NCI-H2196 treated with DMSO at 0.1 percent for 48 hours (cell line): ENCODE data around the gene TMEM235.
A peak's percentile ranks its signal among the peaks of the same experiment; 100 is the strongest.

Source experiments
- DNase-seq: peaks from one replicate; lab custom pipeline; 2025; ENCODE audit not compliant: unreplicated experiment; lab: John Stamatoyannopoulos, UW

Gene TMEM235

DNA sequence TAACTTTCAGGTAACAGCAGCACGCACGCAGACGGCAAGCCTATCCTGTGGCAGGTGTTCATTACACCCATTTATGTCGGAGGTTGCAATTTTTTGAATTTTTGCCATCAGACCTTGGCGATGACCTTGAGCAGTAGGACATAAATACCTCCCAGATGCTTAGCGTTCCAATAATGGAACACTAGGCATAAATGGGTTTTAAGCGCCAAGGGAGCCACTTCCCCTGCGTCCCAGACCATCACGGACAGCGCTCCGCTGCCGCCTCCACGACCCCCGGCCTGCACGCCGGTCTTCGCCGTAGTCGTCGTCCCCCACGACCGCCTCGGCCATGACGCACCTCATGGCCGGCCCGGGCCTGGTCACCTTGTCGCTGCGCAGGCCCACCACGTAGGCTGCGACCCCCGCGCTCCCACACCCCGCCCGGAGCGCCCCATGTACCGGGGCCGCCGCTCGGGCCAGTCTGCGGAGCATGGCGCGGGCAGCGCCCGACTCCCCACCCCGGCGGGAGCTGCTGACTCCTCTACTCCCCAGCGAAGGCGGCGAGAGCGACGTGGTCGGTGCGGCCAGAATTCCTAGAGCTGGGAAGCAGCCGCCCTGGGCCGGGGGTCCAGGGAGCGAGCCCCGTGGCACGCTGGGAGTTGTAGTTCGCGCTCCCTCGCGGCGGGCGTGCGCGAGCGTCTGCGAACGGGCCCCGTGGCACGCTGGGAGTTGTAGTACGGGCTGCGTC is 22.7 kb downstream of the TMEM235 start:
- peak; percentile 88 for DNase-seq

DNA sequence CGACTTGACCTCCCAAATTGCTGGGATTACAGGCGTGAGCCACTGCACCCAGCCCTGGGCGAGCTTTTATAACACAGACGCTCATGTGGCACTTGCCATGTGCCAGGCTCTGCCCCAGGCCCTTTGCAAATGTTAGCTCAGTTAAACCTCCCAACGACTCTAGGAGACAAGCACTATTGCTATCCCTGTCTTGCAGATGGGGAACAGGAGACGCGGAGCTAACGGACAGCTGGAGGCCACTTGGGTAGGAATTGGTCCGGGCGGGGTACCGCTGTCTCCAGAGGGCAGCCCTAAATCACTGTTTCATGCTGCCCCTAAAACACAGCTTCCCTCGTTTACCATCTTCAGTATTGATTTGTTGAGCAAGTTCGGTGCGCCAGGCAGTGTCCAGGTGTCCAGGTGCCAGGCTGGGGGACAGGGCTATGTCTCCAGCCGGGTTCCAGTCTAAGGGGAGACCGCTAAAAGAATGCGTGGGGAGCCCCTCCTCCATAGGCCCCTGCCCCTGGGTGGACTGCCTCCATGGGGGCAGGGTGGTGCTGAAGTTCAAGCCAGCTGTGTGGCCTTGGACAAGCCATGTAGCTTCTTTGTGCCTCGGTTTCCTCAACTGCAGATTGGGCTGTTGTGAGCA is 23.7 kb downstream of the TMEM235 start:
- DNase-seq: no peak

DNA sequence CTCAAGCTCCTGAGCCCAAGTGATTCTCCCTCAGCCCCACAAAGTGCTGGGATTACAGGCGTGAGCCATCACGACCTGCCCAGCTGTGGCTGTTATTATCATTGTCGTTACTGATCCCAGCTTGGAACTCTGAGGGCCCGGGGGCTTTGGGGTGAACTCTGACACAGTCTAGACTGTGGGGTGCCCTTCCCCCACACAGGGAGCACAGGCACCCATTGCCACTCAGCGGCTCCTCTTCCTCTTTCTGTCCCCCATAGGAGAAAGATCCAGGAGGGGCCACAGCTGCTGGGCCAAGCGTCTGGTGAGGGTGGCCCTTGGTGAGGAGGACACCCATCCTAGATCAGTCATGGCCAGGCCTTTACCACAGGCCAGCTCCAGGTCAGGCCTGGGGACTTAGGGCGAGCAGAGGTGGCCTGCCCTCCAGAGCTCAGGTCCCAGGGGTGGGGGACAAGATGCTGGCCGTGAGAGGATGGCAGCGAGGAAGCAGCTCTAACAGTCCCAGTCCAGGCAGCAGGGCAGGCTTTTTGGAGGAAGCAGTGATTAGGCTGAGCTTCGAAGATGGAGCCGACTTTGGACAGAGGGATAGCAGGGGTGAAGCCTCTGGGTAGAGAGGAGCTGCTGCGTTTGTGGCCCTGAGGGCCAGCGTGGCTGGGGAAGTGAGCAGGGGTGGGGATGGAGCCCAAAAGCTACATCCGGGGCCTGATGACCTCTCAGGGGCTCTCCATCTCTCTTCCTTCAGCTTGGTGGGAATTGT is 24.7 kb downstream of the TMEM235 start:
- DNase-seq: no peak

DNA sequence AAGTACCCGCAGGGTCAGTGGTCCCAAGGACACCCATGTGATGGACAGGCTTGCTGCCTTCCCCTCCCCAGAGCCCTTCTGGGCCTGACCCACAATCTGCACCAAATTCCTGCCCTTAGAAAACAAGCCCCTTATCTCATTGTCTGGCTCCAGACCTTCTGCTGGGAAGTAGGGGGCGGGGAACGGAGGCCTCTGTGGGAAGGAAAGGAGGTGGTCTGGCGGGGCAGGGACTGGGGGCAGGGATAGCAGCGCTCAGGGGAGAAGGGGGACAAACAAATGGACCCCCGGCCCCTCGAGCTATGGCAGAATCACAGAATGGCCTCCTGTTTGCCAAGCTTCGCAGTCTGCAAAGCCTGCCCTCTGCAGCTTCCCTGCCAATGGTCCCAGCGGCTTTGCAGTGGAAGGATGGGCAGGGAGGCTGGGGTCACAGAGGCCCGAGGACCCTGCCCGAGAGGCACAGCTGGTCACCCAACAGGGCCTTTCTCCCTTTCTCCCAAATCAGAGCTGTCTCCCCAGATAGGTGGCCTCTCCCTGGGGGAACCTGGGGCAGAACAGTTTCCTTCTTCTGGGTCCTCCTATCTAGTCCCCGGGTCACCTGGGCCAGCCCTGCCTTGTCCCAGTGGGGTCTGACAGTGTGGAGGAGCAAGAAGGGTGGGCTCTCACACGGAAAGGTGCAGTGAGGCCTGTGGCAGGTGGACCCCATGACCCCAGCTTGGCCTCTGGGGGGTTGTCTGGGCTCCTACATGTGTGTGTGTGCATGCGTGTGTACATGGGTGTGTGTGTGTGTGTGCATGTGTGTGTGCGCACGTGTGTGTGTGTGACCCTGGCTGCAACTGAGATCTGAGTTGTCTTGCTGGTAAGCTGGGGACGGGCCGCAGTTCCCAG is 25.5 kb downstream of the TMEM235 start:
- DNase-seq: no peak

DNA sequence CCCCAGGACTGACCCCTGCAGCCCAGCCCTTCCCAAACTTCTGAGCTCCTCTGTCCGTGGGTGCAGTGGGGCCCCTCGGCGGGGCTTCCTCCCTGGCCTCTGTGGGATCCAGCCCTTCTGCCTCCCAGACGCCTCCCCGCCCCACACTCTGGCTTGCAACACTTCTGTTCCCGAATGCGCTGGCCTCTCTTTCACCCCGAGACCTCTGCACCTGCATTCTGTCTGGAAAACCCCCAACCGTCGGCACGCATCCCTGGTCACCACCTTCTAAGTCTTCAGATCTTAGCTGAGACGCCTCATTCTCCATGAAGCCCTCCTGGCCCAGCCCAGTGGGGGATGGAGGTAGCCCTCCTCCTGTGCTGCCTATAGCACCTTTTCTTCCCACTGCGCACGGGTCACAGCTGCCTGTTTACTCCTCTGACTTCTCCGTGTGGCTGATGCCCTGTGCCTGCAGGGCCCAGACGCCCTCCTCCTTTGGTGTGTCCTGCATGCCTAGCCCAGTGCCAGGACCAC is 26.4 kb downstream of the TMEM235 start:
- no peak for DNase-seq

DNA sequence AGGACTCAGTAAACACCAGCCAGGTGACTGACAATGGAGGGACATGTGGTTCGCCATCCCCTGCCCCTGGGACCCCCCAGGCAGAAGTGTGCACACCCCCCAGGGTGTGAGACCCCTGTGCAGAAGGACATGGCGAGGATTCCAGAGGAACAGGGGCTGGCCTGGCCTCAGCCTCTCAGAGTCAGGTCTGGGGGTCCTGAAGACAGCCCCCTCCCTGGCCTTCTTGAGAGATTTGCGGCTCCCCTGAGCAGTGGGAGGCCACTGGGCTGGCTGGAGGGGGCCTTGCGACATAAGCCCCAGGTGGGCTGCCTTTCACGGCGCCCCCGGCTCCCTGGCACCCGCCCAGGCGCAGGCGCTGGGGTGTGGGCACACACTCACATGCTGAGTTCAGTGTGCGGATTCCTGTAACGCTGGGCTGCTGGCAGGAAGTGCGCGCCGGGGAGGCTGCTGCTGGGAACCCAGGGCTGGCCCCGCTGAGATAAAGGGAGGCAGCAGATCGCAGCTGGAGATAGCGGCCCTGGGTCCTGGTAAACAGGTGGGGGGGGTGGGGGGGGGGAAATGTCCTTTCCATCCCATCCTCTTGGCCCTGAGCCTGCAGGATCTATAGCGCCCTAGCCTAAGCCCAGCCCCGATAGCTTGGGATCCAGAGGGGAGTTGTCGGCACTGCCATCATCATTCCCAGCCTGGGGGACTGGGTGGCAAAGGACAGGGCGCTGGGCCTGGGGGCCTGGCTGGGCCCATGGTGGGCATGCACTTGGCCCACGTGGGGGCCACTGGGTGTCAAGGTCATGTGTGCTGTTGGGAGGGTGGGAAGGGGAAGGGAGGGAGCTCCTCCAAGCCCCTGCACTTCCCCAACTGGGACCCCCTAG is 27.1 kb downstream of the TMEM235 start:
- no peak for DNase-seq

DNA sequence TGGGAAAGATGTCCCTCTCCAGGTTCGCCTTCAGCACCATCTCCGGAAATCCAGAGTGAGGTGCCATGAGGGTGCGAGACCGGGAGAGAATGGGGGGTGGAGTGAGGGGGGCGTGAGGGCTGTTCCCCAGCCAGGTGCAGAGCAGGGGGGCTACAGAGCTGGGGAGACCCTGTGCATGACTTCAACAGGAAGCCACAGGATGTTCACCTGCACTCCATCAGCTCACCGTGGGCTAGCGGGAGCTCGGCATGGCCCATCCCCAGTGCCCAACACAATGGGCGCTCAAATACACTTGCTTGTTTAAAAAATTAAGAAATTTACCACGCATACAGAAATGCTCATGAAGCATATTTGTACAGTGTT is 27.7 kb downstream of the TMEM235 start:
- DNase-seq: no peak

DNA sequence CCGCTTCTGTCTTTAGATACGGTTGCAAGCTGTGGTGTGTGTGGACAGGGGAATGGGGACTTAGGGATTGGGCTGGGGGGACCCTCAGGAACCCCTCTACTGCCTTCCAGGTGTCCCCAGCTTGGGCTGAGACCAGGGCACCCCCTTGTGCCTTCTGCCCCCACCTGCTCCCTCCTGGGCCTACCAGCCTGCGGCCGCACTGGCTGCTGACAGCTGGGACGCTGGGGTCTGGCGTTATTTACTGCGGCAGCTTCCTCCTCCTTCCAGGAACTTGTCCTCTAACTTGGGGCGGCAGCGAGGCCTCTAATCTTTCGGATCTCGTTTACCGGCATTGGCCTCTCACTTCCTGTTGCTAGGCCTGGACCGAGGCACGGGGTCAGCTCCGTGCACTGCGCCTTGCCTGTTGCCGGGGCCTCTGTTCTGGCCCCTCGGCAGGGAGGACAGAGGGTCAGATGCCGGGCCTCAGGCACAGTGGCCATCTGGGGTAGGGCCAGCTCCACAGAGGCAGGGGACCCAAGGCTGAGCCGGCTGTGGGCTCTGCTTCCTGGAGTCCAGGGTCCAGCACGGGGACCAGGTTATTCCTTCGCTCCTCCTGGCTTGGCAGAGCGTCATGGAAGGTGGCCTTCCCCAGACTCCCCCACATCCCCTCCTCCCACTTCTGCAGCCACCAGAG is 31.8 kb downstream of the TMEM235 start:
- DNase-seq: no peak

DNA sequence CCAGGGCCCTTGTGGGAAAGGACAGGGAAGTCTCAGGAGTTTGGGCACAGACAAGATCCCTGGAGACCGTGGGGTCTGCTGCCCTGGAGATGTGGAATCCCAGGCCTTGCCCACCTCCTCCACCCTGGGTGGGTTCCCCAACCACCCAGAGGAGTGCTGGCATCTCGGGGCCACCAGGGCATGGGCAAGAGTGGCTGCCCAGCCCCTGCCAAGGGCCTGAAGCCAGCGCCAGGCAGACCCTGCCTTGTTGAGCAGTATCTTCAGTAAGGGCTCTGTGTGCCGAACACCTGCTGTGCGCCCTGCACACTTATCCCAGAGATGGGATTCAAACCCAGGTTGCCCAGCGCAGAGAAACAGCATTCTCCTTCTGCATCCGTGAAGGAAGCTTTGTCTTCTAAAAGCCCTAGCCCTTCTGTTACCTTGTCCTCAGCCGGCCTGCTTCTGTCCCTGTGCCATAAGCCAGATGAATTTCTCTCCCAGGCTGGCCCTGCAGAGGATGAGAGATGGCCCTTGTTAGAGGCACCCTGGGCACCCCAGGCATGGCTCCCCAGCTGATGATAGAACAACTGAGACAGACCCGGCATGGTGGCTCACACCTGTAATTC is 32.4 kb downstream of the TMEM235 start:
- DNase-seq: no peak

DNA sequence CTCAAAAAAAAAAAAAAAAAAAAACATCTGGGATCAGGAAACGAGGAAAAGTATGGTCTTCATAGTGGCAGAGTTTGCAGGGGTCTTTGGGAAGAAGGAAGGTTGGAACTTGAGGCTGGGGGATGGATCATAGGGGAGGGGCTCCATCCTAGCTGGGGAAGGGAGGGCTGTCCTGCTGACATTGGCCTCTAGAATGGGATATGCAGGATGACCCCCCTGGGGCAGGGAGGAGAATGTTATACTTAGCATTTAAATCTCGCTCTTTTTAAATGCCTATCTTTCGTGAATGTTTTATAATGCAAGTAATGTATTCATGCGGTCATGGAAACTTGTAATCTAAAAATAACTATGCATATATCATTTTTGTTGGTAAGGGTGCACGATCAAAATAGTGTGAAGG is 33.2 kb downstream of the TMEM235 start:
- no peak for DNase-seq

DNA sequence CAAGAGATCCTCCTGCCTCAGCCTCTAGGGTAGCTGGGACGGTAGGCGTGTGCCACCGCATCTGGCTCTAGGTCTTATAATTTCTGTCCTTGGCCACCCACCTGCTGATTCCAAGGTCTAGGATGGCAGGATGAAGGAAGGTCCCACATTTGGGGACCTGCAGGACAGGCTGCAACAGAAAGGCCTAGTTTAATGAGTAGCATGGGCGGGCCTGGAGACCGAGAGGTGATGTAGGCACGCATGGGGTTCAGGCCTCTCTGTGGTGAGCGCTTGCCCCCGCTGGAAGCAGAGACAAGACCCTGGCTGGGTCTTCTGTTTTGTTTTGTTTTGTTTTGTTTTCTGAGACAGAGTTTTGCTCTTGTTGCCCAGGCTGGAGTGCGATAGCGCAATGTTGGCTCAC is 33.7 kb downstream of the TMEM235 start:
- DNase-seq: no peak

DNA sequence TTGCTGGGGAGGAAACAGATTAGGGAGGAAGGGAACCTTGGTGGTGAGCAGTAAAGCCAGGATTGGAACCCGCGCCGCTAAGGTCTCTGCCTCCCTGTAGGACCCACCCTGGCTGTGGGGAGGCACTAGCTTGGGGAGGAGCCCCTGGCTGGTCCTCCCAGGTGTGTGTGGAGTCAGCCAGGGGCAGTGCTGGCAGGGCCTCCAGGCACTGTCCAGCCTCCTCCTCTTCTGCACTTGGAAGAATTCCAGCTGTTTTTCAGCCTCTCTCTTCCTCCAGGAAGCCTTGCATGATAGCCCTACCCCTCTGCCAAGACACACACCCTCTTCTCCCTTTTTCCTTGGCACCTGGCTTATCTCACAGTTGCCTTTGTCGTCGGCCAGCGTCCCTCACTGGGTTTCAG is 34.8 kb downstream of the TMEM235 start:
- DNase-seq: no peak

DNA sequence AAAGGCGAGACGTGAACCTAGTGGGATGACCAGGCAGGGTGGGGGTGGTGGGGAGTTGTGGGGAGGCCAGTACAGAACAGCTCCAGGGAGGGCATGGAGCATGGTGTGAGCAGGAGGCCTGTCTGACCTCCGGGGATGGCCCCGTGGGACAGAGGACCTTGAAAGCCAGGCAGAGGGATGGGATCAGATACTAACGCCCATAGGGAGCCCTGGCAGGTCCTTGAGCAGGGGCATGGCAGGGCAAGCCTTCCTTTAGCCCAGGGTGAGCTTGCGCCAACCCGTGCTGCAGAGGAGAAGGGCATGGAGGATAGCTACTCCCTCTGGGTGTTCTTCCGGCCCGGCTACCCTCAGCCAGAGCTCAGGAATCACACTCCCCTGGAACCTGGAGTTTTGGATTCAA is 35.3 kb downstream of the TMEM235 start:
- DNase-seq: no peak

DNA sequence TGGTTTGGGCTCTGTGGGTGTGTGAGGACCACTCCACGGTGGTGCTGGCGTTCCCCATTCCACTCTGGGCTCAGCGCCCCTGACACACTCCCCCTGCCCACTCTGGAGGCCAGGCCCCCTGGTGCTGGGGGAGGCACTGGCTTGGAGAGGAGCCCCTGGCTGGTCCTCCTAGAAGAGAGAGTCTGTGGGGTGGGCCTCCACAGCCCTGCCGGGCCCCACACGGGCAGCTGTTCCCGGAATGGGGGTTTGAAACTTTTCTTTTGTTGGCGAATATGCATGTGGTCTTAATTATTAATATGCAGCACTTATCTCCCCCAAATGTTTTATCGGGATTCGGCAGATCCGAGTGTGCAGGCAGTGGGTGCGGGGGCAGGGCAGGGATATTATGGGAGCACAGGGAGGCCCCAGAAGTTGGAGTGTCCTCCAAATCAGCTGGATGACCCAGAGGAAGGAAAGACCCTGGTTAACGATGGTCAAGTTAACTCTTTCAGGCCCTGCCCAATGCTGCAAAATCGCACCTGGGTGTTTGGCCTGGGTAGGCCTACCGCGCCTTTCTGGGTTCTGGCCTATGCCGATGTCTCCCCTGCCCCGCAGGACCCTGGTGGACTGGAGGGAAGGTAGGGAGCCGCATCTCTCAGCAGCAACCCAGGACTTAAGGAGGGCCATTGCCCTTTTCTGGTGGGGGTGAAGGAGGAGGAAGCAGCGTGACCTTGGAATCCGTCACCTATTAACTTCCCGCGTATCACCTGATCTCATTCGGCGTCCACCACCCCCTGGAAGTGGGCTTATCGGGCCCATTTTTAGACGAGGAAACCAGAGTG is 36.0 kb downstream of the TMEM235 start:
- DNase-seq: no peak

DNA sequence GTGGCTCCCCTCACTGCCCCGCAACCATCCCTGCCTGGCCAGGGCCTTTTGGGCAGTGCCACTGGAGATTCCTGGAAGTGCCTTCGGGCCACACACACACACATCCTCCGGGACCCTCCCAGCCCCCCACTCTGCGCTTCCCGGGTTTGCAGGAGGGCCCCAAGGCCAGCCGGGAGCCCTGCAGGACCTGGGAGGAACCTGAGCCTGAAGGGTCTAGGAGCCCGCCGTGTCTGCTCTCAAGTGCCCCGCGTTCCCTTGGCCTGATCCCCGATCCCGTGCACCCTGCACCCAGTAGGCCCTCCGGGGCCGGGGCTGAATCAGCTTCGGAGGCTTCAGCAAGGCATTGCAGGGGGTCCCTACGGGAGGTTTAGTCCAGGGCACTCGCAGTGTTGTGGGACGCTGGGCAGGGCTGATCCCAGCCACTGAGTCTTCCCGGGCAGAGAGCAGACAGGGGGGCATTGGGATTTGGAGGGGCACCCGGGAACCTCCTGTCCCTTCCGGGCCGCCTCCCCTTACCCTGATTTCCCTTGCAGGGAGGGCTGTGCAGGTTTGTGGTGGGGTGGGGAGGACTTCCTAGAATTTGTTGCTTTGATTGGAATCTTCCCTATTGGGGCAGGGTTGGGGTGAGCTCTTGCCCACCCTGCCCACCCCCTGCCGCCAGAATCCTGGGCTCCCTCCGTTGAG is 36.9 kb downstream of the TMEM235 start:
- DNase-seq: no peak

DNA sequence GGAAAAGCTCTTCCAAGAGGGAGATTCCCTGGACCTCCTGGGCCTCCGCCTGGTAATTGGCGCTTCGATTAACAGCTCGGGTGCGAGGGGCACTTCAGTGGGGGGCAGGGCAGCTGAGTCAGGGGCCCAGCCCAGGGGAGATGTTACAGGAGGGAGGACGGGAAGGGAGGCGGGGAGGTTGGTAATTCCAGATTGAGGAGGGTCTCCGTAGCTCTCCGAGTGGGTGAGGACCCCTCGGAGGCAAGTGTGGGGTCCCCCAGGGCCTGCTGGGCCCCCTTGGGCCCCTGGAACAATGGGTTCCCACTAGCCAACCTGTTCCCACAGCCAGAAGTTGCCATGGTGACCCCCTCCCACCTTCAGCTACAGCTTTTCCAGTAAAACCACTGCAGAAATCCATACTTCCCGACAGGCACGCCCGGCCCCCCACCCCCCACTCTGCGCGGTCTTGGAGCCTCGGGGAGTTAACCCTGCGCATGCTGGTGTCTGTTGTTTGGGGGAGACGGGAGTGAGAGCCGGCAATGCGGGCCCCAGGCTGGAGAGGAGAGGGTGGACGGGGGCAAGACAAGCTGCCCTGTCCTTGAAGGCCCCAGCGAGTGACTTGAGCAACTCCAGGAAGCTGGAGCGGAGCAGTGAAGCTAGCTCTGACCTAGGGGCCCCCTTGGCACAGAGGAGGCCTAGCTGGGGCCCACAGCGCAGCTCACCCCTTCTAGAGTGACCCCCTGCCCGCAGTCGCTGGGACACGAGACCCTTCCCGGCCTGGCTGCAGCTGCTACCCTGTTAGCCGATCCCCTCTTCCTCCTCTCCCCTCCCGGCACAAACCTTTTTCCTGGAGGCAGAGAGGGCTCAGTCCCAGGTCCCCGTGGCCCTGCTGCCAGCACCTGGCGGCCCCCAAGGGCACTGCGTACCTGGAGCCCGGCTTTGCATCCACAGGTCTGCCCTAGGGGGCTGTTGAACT is 37.8 kb downstream of the TMEM235 start:
- no peak for DNase-seq

DNA sequence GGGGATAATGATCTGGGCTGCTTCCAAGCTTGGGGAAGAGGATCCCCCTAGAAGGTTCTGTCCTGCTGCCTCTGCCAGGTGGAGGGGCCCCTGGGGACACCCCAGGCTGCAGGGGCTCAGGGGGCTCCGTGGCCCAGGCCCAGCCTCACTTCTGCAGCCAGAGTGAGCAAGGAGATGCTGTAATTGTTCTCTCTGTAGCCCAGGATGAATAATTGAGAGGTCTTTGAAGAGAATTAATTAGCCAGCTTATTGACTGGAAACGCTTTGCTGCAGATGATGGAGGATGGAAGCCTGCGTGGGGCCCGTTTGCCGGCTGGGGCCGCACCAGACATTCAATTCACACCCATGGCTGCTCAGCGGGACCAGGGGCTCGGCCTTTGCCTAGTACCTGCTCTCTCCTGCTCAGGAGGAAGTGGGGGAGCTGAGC is 38.5 kb downstream of the TMEM235 start:
- DNase-seq: no peak
